Kidney capillary endothelial cell (primary cell): Measurements from ENCODE around the gene ACP3.

Experiments
- DNase-seq: peaks from one replicate; pipeline ENCODE4 v3.0.0-alpha.2; 2018; ENCODE audit warnings: low spot score

ACP3 gene

GRCh38 chr3:132318451-132318850, 1.2 kb downstream of the ACP3 start:
- no peak for DNase-seq

DNA sequence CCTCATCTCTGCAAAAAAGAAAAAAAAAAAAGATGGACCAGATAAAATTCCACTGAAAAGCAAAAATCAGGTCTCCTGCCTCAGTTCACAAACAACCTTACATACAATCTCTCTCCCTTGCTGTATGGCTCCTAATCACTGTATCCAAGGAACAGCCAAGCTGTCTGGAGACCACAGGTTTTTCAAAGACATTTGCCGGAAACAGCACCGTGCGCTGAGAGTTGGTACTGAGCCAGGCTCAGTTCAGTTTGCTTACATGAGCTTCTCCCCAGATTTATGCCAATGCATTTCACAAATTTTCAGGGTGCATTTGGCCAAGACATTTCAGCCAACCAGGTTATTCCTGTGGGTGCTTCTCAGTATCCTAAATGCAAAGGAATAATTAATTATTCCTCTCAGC, 4.1 kb downstream of the ACP3 start:
- no peak for DNase-seq

GRCh38 chr3:132325103-132325606, 7.9 kb downstream of the ACP3 start:
- DNase-seq: no peak

DNA sequence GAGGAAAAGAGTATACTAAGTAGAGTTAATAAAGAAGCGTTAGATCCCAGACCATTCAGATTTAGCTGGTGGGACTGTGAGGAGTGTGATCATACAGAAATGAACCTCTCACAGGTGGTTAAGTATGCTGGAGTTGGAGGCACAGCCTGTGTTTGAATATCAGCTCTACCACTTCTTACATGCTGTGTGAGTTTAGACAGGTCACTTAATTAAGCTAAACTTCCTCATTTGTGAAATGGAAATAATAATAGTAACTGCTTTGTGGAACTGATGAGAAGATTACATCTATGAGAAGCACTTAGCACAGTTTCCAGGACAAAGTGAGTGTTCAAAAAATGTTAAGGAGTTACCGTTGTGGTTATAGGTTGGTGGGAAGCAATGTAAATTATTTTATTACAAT, 8.4 kb downstream of the ACP3 start:
- DNase-seq: no peak

GRCh38 chr3:132326251-132326650, 9.0 kb downstream of the ACP3 start:
- no peak for DNase-seq

DNA sequence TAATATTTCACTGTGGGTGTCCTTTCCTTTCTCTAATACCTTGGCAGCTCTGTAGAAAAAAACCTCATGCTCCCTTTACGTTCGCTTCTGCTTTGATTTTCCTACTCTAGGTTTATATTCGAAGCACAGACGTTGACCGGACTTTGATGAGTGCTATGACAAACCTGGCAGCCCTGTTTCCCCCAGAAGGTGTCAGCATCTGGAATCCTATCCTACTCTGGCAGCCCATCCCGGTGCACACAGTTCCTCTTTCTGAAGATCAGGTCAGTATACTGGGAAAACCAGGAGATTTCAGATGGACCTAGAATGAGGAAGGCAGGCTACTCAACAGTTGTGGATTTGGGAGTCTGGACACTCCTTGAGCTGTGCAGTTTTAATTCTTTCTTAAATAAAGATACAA, 14.9 kb downstream of the ACP3 start:
- no peak for DNase-seq

DNA sequence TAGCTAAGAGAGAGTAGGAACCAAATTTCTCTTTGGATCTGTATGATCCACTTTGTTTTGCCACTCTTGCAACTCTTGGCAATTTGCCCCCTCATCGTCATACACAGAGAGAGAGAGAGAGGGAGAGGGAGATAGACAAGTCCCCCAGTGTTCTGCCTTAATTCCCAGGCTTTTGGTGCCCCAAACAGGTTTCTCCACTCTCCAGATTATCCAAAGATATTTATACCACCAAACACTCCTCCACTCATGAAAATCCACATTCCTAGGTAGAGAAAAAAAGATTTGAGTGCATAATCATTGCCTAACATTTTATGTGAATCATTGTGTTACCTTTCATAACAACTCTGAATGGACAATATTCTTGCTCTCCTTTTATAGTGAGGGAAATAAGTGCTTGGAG, 15.3 kb downstream of the ACP3 start:
- no peak for DNase-seq

- DNase-seq: no peak
These were observed 24.5 kb downstream of the ACP3 start for GRCh38 chr3:132341746-132342145.

DNA sequence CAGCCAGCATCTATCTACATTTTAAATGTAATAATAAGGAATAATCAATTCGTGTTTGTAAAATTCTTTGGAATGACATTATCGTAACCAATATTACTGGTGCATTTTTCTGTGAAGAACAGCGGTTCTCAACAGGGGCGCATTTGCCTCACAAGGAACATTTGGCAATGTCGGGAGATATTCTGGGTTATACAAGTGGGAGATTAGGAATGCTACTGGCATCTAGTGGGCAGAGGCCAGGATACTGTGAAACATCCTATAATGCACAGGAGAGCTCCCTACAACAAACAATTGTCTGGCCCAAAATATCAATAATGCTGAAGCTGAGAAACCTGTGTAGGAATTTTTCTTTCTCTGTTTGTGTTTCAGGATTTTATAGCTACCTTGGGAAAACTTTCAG, 25.0 kb downstream of the ACP3 start:
- DNase-seq: no peak

GRCh38 chr3:132342610-132343009, 25.4 kb downstream of the ACP3 start:
- DNase-seq: no peak

DNA sequence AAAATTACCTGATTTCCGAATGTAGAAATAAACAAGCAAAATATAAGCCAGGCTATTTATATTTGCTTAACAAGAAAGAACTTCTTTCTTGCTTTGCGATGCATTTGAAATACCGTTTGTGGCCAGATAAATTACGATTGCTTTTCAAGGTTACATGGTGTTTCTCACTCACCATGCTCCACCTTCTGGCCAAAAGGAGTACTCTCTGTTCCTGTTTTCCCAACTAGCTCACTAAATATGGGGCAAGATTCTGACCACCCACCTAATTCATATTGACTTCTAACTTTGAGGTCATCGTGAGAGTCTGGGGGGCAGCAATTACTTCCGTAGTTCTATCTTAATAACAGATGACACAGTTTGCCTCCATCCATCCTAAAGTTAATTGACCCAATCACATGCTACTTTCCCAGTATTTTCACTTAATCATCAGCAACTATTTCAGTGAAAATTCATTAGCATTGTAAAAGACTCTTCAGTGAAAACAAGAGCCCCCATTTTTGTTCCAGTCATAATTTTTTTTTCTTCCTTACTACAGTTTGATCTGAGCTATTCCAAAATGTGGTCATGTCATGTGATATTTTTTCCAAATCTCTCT, 25.9 kb downstream of the ACP3 start:
- DNase-seq: peak; percentile 52

GRCh38 chr3:132344666-132345280, 27.6 kb downstream of the ACP3 start:
- no peak for DNase-seq

GRCh38 chr3:132346841-132347736, 29.9 kb downstream of the ACP3 start:
- peak; percentile 33 for DNase-seq

GRCh38 chr3:132347811-132348210, 30.6 kb downstream of the ACP3 start:
- DNase-seq: no peak

GRCh38 chr3:132348531-132348930, 31.3 kb downstream of the ACP3 start:
- no peak for DNase-seq

DNA sequence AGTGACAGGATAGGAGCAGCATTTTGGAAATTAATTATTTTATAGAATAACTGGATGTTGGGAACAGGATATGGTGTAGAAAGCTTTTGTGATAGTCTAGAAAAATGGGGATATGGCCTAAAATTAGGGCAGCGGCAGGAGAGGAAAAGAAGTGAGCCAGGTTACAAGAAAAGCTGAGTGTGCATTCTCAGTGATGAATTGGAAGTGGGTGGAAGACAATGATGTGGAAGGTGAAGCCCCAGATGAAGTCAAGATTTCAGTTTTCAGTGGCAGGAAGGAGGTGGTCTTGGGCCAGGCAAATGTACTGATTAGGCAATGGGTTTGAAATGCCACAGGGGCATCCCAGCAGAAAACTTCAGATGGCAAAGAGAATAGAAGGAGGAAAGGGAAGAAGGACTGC, 33.6 kb downstream of the ACP3 start:
- DNase-seq: no peak

DNA sequence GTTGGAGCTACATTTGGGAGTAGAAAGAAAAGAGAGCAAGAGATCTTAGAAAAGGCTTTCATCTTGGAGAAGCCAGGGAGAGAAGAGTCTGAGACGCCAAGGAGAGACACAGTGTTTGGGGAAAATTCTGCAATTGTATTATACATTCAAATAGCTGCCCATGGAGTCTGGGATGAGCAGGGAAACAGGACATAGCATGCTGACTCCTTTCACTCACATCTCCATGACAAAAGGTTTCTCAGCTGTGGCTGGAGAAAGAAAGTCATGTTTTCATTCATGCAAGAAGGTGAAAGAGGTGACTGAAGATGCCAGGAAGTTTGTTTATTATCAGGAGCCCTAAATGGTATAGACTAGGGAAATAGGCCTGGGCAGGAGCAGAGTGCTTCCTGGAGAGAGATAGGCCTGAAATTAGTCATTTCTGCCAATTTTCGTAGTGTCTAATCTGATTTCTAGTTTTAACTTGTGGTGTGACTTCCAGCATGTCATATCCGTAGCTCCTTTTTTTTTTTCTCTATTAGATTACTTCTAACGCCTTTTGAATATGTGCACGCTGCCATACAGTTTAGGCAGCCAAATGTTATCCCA, 34.1 kb downstream of the ACP3 start:
- DNase-seq: no peak

DNA sequence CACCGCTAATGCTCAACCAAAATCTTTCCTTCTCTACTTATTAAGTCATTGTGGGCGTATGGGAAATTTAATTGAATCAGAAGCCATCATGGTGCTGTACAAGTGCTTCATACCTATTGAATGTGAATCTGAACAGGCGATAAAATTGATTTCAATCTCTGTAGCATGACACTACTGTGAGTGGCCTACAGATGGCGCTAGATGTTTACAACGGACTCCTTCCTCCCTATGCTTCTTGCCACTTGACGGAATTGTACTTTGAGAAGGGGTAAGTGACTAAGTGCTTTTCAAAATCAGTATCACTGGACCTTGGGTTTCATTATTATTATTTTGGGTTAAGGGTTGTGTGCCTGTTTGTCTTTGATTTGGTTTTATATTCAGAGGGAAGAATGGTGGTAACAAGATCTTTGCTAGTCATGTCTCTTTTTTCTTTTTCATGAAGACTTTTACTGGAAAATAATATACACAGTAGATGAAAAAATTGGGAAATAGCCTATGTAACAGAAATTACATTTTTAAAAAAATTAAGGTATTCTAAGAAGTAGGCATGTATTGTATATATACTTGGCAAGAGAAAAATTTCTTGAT, 35.4 kb downstream of the ACP3 start:
- peak; percentile 56 for DNase-seq

GRCh38 chr3:132354916-132355702, 37.9 kb downstream of the ACP3 start:
- DNase-seq: no peak

GRCh38 chr3:132356568-132356967, 39.4 kb downstream of the ACP3 start:
- no peak for DNase-seq

DNA sequence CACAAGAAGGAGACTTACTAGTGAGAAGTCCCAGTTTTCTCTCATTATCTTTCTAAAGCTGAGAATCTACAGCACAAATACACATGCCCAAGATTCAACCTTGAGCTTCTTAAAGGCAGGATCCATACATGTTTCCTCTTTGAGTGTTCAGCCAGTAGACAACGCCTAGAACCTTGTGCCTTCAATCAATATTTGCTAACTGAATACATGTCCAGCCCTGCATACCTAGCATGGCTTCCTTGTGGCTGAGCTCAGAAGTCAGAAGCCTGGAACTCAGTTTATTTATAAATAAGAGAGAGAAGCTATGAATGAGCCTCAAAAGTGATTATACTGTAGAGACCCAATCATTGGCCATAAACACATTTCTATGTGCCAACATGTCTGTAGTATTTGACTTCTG, 43.5 kb downstream of the ACP3 start:
- DNase-seq: no peak
